Tibial nerve (tissue), 4 donors: Measurements from ENCODE around the gene WNT9A. TPM values are rescaled to one million over a fixed set of nuclear protein-coding genes. Genes with fewer than 3 reads are reported as not detected.

Source experiments
- DNase-seq, 2 donors: peaks; one replicate each; pipeline ENCODE4 v3.0.0-alpha.2; 2019; ENCODE audit warnings: low spot score in 2 of 2
- H3K27ac ChIP-seq, 4 donors: fragments of 200-600 bp; sonication (generic) in 3 of 4; one replicate each; pipeline ENCODE4 v1.5.1; 2017 to 2019; ENCODE audit warnings: mild to moderate bottlenecking in 1 of 4
- H3K27me3 ChIP-seq, 2 donors: fragments of 200-600 bp; sonication (generic) in 1 of 2; one replicate each; pipeline versions ENCODE4 v1.5.1 to v1.6.0; 2017 to 2019
- H3K36me3 ChIP-seq, 3 donors: fragments of 200-600 bp; sonication (generic); one replicate each; pipeline ENCODE4 v1.5.1; 2018 to 2019
- H3K4me1 ChIP-seq, 4 donors: fragments of 200-600 bp; sonication (generic) in 3 of 4; one replicate each; pipeline ENCODE4 v1.5.1; 2017 to 2019
- H3K4me3 ChIP-seq, 4 donors: fragments of 200-600 bp; sonication (generic) in 3 of 4; one replicate each; pipeline ENCODE4 v1.5.1; 2017 to 2019; ENCODE audit warnings: mild to moderate bottlenecking in 1 of 4, moderate library complexity in 1 of 4
- H3K9me3 ChIP-seq, 4 donors: fragments of 200-600 bp; sonication (generic) in 3 of 4; one replicate each; pipeline ENCODE4 v1.5.1; 2017 to 2019
- CTCF ChIP-seq, 5 experiments: fragments of 200-600 bp in 3 of 5; fragments of 450-650 bp in 2 of 5; sonication (generic) in 3 of 5; IDR thresholded peaks; one replicate each; pipeline ENCODE4 v1.5.1; 2016 to 2019; ENCODE audit warnings: antibody characterized with exemption in 5 of 5, mild to moderate bottlenecking in 3 of 5, moderate library complexity in 2 of 5
- EP300 ChIP-seq, 2 donors: sonication (generic); formaldehyde crosslinking; IDR thresholded peaks; one replicate each; pipeline ENCODE4 v1.6.1; 2017; ENCODE audit warnings: antibody characterized with exemption in 2 of 2, mild to moderate bottlenecking in 1 of 2
- POLR2A ChIP-seq, 2 donors: fragments of 450-650 bp; IDR thresholded peaks; one replicate each; pipeline ENCODE4 v1.6.1; 2017; ENCODE audit warnings: antibody characterized with exemption in 2 of 2, mild to moderate bottlenecking in 2 of 2, moderate library complexity in 2 of 2
- WGBS, 2 donors: methylation state at CpG; one replicate each; pipeline ENCODE4 v1.1.5; 2018; 5-methylcytosine and 5-hydroxymethylcytosine counted together
- total RNA-seq, 4 donors: library from RNA; depleted of rRNA; stranded (reverse); fragments of >200 nt; gene quantifications; one replicate each; pipeline ENCODE4 v1.1.0, GENCODE V29; 2016

WNT9A gene
- total RNA-seq, 4 donors from 2014 or later, result 5.1 to 12.8 (median 8.5) TPM

DNA sequence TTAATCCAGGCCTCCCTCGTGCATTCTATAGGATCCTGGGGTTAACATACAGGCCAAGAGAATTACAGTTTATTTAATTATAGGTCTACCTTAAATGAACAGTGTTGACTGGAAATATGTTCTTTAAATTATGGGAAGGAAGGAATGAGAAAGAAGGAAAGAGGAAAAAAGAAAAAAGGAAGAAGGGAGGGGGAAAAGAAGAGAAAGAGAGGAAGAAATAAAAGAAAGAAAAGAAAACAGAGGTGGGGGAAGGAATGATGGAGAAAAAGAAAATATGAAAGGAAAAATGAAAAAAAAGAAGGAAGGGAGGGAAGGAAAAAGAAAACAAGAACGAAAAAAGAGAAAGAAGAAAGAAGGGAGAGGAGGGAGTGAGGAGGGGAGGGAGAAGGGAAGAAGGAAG lies 38.5 kb downstream of the WNT9A start:
- no peak overlapping the region for H3K4me3 ChIP-seq
- 70 to 79% methylated on average over 2 of the region's 2 CpGs for WGBS, 2 donors
- no peaks in the 10 kb centered on the region for H3K9me3 ChIP-seq
- H3K27me3 ChIP-seq, result no peaks in the 10 kb centered on the region
- no peaks in the 10 kb centered on the region for H3K36me3 ChIP-seq
- H3K4me1 ChIP-seq, result peaks cover 0 to 47% (median 6%) of the 10 kb centered on the region in 4 donors
- peak overlapping the region in 2 of 4 donors; percentile 1 to 70 for H3K27ac ChIP-seq
- TF ChIP-seq CTCF (IDR thresholded peaks at IDR 0.05), result no peak
- TF ChIP-seq EP300 (IDR thresholded peaks at IDR 0.05), result no peak
- TF ChIP-seq POLR2A (IDR thresholded peaks at IDR 0.05), result no peak
- DNase-seq, result no peak

DNA sequence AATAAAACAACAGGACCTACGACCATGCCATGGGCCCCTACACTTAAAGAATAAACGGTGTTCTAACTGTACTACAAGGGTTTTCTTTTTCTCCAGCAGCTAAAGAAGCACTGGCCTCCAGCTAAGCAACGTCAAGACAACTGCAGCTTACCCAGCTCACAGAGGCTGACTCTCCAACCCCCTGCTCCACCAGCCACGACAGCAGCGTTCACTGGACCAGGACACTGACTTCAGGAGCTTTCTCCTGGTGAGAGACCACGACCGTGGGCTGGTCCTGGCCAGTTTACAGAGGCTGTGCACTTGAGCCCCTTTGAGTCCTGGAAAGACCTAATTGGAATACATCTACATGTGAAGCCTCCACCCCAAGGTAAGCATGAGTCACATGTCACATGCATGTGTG lies 39.4 kb downstream of the WNT9A start:
- H3K36me3 ChIP-seq, result no peaks in the 10 kb centered on the region
- WGBS, 2 donors, result 51 to 55% methylated on average over 6 to 7 of the region's 7 CpGs
- DNase-seq, result no peak
- TF ChIP-seq EP300 (IDR thresholded peaks at IDR 0.05) (no peak), CTCF (IDR thresholded peaks at IDR 0.05) (no peak), POLR2A (IDR thresholded peaks at IDR 0.05) (no peak)
- no peaks in the 10 kb centered on the region for H3K27me3 ChIP-seq
- H3K27ac ChIP-seq, result no peak overlapping the region
- H3K9me3 ChIP-seq, result no peaks in the 10 kb centered on the region
- no peak overlapping the region for H3K4me3 ChIP-seq
- H3K4me1 ChIP-seq, result peaks cover 0 to 39% (median 3%) of the 10 kb centered on the region in 4 donors

DNA sequence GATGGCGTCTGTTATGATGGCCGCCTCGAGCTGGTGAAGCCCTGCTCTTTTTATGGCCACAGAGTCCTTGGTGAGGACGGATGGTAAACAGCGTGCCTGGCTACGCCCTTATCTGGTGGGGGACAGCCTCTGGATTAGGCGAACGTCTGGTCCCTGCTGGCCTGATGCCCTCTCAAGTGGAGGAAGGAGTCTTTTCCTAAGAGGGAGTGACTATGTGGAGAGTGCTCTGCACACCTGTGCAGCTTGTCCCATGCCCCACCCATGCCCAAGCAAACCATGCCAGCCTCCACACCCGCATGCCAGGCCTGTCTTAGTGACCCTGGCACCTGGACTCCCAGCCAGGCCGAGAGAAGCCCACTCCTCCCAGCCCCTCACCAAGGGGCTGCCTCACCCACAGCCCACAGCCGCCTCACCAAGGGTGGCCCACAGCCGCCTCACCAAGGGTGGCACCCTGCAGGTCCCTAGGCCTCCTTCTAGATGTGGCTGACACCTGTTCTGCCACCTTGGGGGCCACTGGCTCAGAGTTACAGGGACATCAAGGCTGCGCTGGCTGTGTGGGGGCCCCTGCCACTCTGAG lies 40.2 kb downstream of the WNT9A start:
- no peaks in the 10 kb centered on the region for H3K36me3 ChIP-seq
- WGBS, 2 donors, result 82 to 92% methylated on average over 11 to 12 of the region's 13 CpGs
- H3K4me3 ChIP-seq, result no peak overlapping the region
- H3K27ac ChIP-seq, result no peak overlapping the region
- TF ChIP-seq CTCF (IDR thresholded peaks at IDR 0.05) (no peak), EP300 (IDR thresholded peaks at IDR 0.05) (no peak), POLR2A (IDR thresholded peaks at IDR 0.05) (no peak)
- no peaks in the 10 kb centered on the region for H3K9me3 ChIP-seq
- DNase-seq, result no peak
- H3K4me1 ChIP-seq, result peaks cover 0 to 34% (median 0%) of the 10 kb centered on the region in 4 donors
- no peaks in the 10 kb centered on the region for H3K27me3 ChIP-seq

DNA sequence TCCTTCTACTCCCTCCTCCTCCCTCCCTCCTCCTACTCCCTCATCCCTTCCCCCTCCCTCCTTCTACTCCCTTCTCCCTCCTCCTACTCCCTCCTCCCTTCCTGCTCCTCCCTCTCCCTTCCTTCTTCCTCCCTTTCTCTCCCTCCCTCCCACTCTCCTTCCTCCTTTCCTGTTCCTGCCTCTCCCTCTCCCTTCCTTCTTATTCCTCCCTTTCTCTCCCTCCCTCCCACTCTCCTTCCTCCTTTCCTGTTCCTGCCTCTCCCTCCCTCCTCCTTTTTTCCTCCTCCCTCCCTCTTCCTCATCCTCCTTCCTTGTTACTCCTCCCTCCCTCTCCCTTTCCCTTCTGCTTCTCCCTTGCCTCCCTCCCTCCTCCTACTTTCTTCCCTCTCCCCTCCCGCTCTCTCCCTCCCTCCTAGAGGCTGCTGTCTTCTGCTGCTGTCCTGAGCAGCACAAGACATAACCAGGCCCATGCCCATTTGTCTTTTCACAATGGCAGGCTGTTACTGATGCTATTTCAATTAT lies 41.1 kb downstream of the WNT9A start:
- Histone ChIP-seq H3K27ac (no peak overlapping the region), H3K36me3 (no peaks in the 10 kb centered on the region), H3K4me3 (no peak overlapping the region), H3K27me3 (no peaks in the 10 kb centered on the region), H3K4me1 (peaks cover 0 to 34% (median 0%) of the 10 kb centered on the region in 4 donors), H3K9me3 (no peaks in the 10 kb centered on the region)
- no peak for TF ChIP-seq CTCF (IDR thresholded peaks at IDR 0.05)
- TF ChIP-seq EP300 (IDR thresholded peaks at IDR 0.05), result no peak
- no peak for TF ChIP-seq POLR2A (IDR thresholded peaks at IDR 0.05)
- no peak for DNase-seq
- 82 to 87% methylated on average over 1 of the region's 1 CpG for WGBS, 2 donors

GRCh38 chr1:227905573-227906487 lies 41.9 kb downstream of the WNT9A start:
- H3K36me3 ChIP-seq, result no peaks in the 10 kb centered on the region
- H3K27me3 ChIP-seq, result no peaks in the 10 kb centered on the region
- no peak overlapping the region for H3K4me3 ChIP-seq
- no peaks in the 10 kb centered on the region for H3K9me3 ChIP-seq
- WGBS, 2 donors, result 59 to 66% methylated on average over 13 to 14 of the region's 15 CpGs
- peak overlapping the region in 2 of 4 donors; percentile 14 to 60 for H3K27ac ChIP-seq
- TF ChIP-seq POLR2A (IDR thresholded peaks at IDR 0.05), result no peak
- no peak for TF ChIP-seq EP300 (IDR thresholded peaks at IDR 0.05)
- no peak for TF ChIP-seq CTCF (IDR thresholded peaks at IDR 0.05)
- DNase-seq, result no peak
- peaks cover 0 to 27% (median 0%) of the 10 kb centered on the region in 4 donors for H3K4me1 ChIP-seq
